Stomach (tissue), 4 donors: ENCODE data around the gene GABRB3.

Experiments
- CTCF ChIP-seq, 7 experiments: fragments of 450-650 bp in 4 of 7; fragments of 200-600 bp in 3 of 7; sonication (generic) in 3 of 7; IDR thresholded peaks; one replicate each; pipeline ENCODE4 v1.5.1; 2016 to 2019; ENCODE audit warnings: antibody characterized with exemption in 7 of 7, control low read depth in 2 of 7, mild to moderate bottlenecking in 1 of 7
- POLR2A ChIP-seq, 4 donors: fragments of 450-650 bp; IDR thresholded peaks; one replicate each; pipeline ENCODE4 v1.6.1; 2016; ENCODE audit warnings: antibody characterized with exemption in 4 of 4, control low read depth in 2 of 4, mild to moderate bottlenecking in 1 of 4, moderate library complexity in 1 of 4
- POLR2AphosphoS5 ChIP-seq, 3 donors: sonication (generic); formaldehyde crosslinking; IDR thresholded peaks; one replicate each; pipeline ENCODE4 v1.6.1; 2016; ENCODE audit warnings: antibody characterized with exemption in 3 of 3

GRCh38 chr15:26673445-26673844 lies 99.4 kb downstream of the GABRB3 start:
- TF ChIP-seq POLR2AphosphoS5 (IDR thresholded peaks at IDR 0.05) (no peak), CTCF (IDR thresholded peaks at IDR 0.05) (no peak), POLR2A (IDR thresholded peaks at IDR 0.05) (no peak)
